K562 (cell line): ENCODE data around the gene TPPP. TPM values are rescaled to one million over a fixed set of nuclear protein-coding genes. Genes with fewer than 3 reads are reported as not detected.

Experiments used
- ATAC-seq: fragments of 200-7000 bp; cut with Tn5 transposase; 3 replicates; pipeline ENCODE4 v1.9.1; 2020; ENCODE audit warnings: moderate library complexity
- BruUV-seq: library from RNA; stranded (reverse); fragments of 400-500 nt; replicated peaks from 2 replicates; lab custom pipeline; 2021; lab: Mats Ljungman, UMichigan
- CTCF ChIA-PET: fragments of 300-600 bp; formaldehyde crosslinking; extraction: SDS; loops from one replicate; lab custom pipeline; 2021; ENCODE audit warnings: low intra/inter-chr PET ratio; lab: Yijun Ruan, JAX
- POLR2A ChIA-PET: fragments of 300-600, 350-650 bp; sonication (Branson Sonifier 250); formaldehyde crosslinking; extraction: SDS; loops from one replicate; lab custom pipeline; 2021; ENCODE audit warnings: antibody characterized with exemption, inconsistent platforms; lab: Yijun Ruan, JAX
- DNase-seq, 4 experiments: peaks; one replicate each; pipeline versions ENCODE4 v3.0.0 to v3.0.0-alpha.2; 2011 to 2018; ENCODE audit warnings: low spot score in 3 of 4, mixed read lengths in 3 of 4; ENCODE audit errors: extremely low read depth in 1 of 4
- FAIRE-seq: peaks from 2 replicates; lab custom pipeline; 2011; peaks lifted over from hg19 to GRCh38; lab: Jason Lieb, UNC
- H2AFZ ChIP-seq: 2 replicates; pipeline ENCODE4 v1.6.0; 2011; ENCODE audit warnings: low read depth, low read length, control low read depth, inconsistent platforms
- H3K27ac ChIP-seq: fragments of 200-600 bp; 3 replicates; pipeline ENCODE4 v1.8.0; 2011; ENCODE audit warnings: low read depth, mild to moderate bottlenecking, control low read depth, inconsistent platforms, low read length, moderate library complexity, mixed read lengths; ENCODE audit errors: extremely low read depth
- H3K27me3 ChIP-seq, 2 experiments: fragments of 300-600 bp in 1 of 2; 2 replicates in 1 of 2; 3 replicates in 1 of 2; pipeline versions ENCODE4 v1.6.0 to v1.8.0; 2011; ENCODE audit warnings: inconsistent platforms in 2 of 2, low read length in 2 of 2, mild to moderate bottlenecking in 1 of 2, mixed read lengths in 1 of 2, moderate library complexity in 1 of 2; ENCODE audit not compliant: control insufficient read depth in 2 of 2, insufficient read depth in 2 of 2
- H3K36me3 ChIP-seq: fragments of 300-600 bp; 3 replicates; pipeline ENCODE4 v1.8.0; 2011; ENCODE audit warnings: mild to moderate bottlenecking, low read length, inconsistent platforms; ENCODE audit not compliant: control insufficient read depth, insufficient read depth
- H3K4me1 ChIP-seq, 2 experiments: fragments of 200-600 bp in 1 of 2; replicated peaks in 1 of 2; 2 replicates in 1 of 2; 3 replicates in 1 of 2; pipeline versions ENCODE4 v1.5.1 to v1.8.0; 2011; ENCODE audit warnings: inconsistent platforms in 2 of 2, low read length in 2 of 2, mild to moderate bottlenecking in 1 of 2, mixed read lengths in 1 of 2, moderate library complexity in 1 of 2; ENCODE audit not compliant: control insufficient read depth in 2 of 2, insufficient read depth in 2 of 2
- H3K4me2 ChIP-seq: 2 replicates; pipeline ENCODE4 v1.6.1; 2011; ENCODE audit warnings: low read length, control low read depth, inconsistent platforms, mixed read lengths; ENCODE audit not compliant: insufficient read depth
- H3K4me3 ChIP-seq: fragments of 200-600 bp; sonication (generic), shearing (Covaris generic); 2 replicates; pipeline ENCODE4 v1.5.1; 2016; ENCODE audit warnings: control low read depth, inconsistent platforms
- H3K79me2 ChIP-seq: fragments of 200-600 bp; 3 replicates; pipeline ENCODE4 v1.8.0; 2011; ENCODE audit warnings: low read length, inconsistent platforms; ENCODE audit not compliant: control insufficient read depth, insufficient read depth
- H3K9ac ChIP-seq, 2 experiments: 2 replicates each; pipeline versions ENCODE4 v1.6.0 to v1.6.1; 2011; ENCODE audit warnings: low read depth in 2 of 2, low read length in 2 of 2, control low read depth in 1 of 2, inconsistent platforms in 1 of 2, mild to moderate bottlenecking in 1 of 2, mixed read lengths in 1 of 2; ENCODE audit not compliant: insufficient read depth in 1 of 2
- H3K9me1 ChIP-seq: one replicate; pipeline ENCODE4 v1.6.0; 2011; ENCODE audit warnings: inconsistent platforms, mild to moderate bottlenecking, low read length, moderate library complexity; ENCODE audit not compliant: control insufficient read depth, insufficient read depth
- H3K9me3 ChIP-seq: replicated peaks from 2 replicates; pipeline ENCODE4 v1.5.1; 2011; ENCODE audit warnings: low read depth, low read length, inconsistent platforms; ENCODE audit not compliant: control insufficient read depth, insufficient read depth
- H4K20me1 ChIP-seq: replicated peaks from 2 replicates; pipeline ENCODE4 v1.6.1; 2011; ENCODE audit warnings: low read length, inconsistent platforms, mixed read lengths; ENCODE audit not compliant: control insufficient read depth, insufficient read depth
- CHD7 ChIP-seq: fragments of 200-600 bp; sonication (generic); IDR thresholded peaks from one replicate; pipeline ENCODE4 v1.6.1; 2012; ENCODE audit warnings: mild to moderate bottlenecking, low read depth, low read length, inconsistent platforms
- ESRRA ChIP-seq: fragments of 450-650 bp; IDR thresholded peaks from 2 replicates; pipeline ENCODE4 v1.6.1; 2014; ENCODE audit warnings: low read depth, mild to moderate bottlenecking, moderate library complexity, borderline replicate concordance
- FOSL1 ChIP-seq: fragments of 200-800 bp; sonication (Bioruptor generic); conservative IDR thresholded peaks from 2 replicates; pipeline ENCODE4 v1.6.1; 2016; ENCODE audit warnings: missing genetic modification characterization, missing compliant biosample characterization
- JUND ChIP-seq, 2 experiments: IDR thresholded peaks; 2 replicates in 1 of 2; 3 replicates in 1 of 2; pipeline ENCODE4 v1.6.1; 2011; ENCODE audit warnings: borderline replicate concordance in 2 of 2, low read depth in 2 of 2, low read length in 2 of 2, improper control_type of control experiment in 1 of 2, missing biosample characterization in 1 of 2, missing genetic modification characterization in 1 of 2, missing genetic modification reagents in 1 of 2
- ZNF165 ChIP-seq: fragments of 250-450 bp; sonication (Bioruptor Pico); IDR thresholded peaks from 2 replicates; pipeline ENCODE4 v1.4.0; 2020; ENCODE audit warnings: borderline replicate concordance
- ZNF316 ChIP-seq: fragments of 450-650 bp; IDR thresholded peaks from 2 replicates; pipeline ENCODE4 v1.6.1; 2016
- WGBS: fragments of 100-300 bp; shearing (Covaris generic); methylation state at CpG from one replicate; pipeline ENCODE4 v1.1.6; 2016; ENCODE audit warnings: low coverage, mixed read lengths; ENCODE audit not compliant: insufficient coverage; ENCODE audit errors: missing lambda C conversion rate; 5-methylcytosine and 5-hydroxymethylcytosine counted together
- in situ Hi-C: fragments of 300-500 bp; cut with MboI; formaldehyde crosslinking; loops from 4 replicates; pipeline ENCODE4 v1.15.0; 2018; ENCODE audit warnings: inconsistent platforms, mixed read lengths
- intact Hi-C: fragments of 100-400 bp; cut with micrococcal nuclease; formaldehyde crosslinking; loops from 2 replicates; pipeline ENCODE4 v1.14.2; 2022
- polyA plus RNA-seq, 8 experiments: library from polyadenylated mRNA; depleted of rRNA in 4 of 8; stranded (reverse) in 5 of 8; unstranded in 3 of 8; fragments of >200 nt; fragmentation: Nextera tagmentation in 2 of 8; fragmentation: Illumina TruSeq in 1 of 8; extraction: Ambion mirVana in 2 of 8; extraction: Trizol in 1 of 8; gene quantifications; 2 replicates each; pipeline versions ENCODE4 v1.2.1 to v1.2.3, GENCODE V29; 2011 to 2014; ENCODE audit warnings: inconsistent platforms in 1 of 8, missing spikeins in 1 of 8
- total RNA-seq, 7 experiments: library from RNA; depleted of rRNA in 6 of 7; stranded (reverse); fragments of >200 nt in 6 of 7; fragmentation: Illumina TruSeq in 2 of 7; extraction: Trizol in 2 of 7; gene quantifications; 2 replicates each; pipeline versions ENCODE4 v1.2.1 to v1.2.3, GENCODE V29; 2011 to 2021; ENCODE audit warnings: low replicate concordance in 1 of 7
- TF ChIP-seq, protein P1 (sequence below): conservative IDR thresholded peaks from 2 replicates; pipeline ENCODE4 v1.6.1; 2011; ENCODE audit warnings: low read depth, mild to moderate bottlenecking, low read length; ENCODE audit not compliant: control insufficient read depth

Gene TPPP
- total and polyA plus RNA-seq, 9 of the 15 experiments (the other 6 are each of a cell fraction or from before 2014, with no cell fraction given) = 0.01 to 0.07 (median 0.03) TPM; not detected in 6

DNA sequence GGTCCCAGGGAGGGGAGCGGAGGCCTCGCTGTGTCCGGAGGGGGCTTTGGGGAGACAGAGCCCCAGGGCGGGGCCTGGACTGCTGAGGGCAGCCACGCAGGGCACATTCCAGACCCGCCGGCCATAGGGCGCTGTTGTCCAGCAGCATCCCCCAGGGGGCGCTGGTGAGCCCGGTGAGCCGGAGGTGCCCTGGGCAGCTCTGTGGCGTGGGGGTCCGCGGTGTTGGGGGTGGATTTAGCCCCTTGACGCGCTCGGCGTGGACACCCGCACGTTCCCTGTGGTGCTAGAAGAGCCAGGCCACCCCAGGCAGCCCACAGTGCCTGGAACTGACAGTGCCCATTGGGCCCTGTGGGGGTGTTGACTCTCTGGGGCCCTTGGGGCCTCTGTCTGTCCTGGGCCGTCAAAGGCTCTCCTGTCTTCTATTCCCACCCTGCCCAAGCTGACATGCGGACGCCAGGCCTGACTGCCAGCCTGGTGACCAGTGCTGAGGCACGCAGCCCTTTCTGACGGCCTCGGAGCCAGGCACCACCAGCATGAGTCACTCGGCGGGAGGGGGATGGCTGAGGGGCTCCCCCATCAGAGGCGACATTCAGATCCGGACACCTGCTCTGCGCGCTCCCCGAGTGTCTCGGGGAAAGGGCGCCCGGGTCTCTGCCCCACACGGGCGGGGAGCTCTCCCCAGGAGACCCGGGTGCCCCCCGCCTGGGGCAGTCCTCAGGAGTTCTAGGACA lies 23.9 kb downstream of the TPPP start:
- H3K9me1 ChIP-seq = no peaks in the 10 kb centered on the region
- intact Hi-C loops (no loop called here), in situ Hi-C loops (no loop called here)
- 24% methylated on average over 34 of the region's 40 CpGs for WGBS
- no peak overlapping the region for H3K4me3 ChIP-seq
- H3K4me1 ChIP-seq = peaks cover 4 to 84% of the 10 kb centered on the region in 2 experiments; a peak in 4 of 5 replicates
- H3K36me3 ChIP-seq = peaks cover 36% of the 10 kb centered on the region; the same call in 2 of the 3 replicates
- POLR2A ChIA-PET = interaction anchor here (0.6 to 1.5 kb wide), 2 partner anchors 12 to 140 kb away, joined by 3 read pairs; no protein-coding TSS in a partner anchor
- H2AFZ ChIP-seq = no peak overlapping the region
- DNase-seq (peak; percentile 63 to 76 (median 72)), ATAC-seq (peak; percentile 71), FAIRE-seq (peak; percentile 52)
- no peaks in the 10 kb centered on the region for H3K9me3 ChIP-seq
- CTCF ChIA-PET = no interaction called here
- no peaks in the 10 kb centered on the region for H3K79me2 ChIP-seq
- no peak overlapping the region for H3K4me2 ChIP-seq
- H4K20me1 ChIP-seq = peaks cover 42% of the 10 kb centered on the region
- no TSS peak for BruUV-seq
- peak overlapping the region in 1 of 2 experiments; percentile 2; a peak in 1 of 4 replicates for H3K9ac ChIP-seq
- no peaks in the 10 kb centered on the region for H3K27me3 ChIP-seq
- no peak overlapping the region for H3K27ac ChIP-seq
- TF ChIP-seq CHD7 (no peak), ZNF316 (no peak), JUND (IDR thresholded peaks at IDR 0.05; ENCODE audit: borderline replicate concordance, low read depth, low read length) (peak; percentile 28; the same call in 1 of the 2 replicates), JUND (tag; IDR thresholded peaks at IDR 0.05; ENCODE audit: borderline replicate concordance, low read depth, low read length) (no peak), FOSL1 (tag) (peak; percentile 35; the same call in 1 of the 2 replicates), ESRRA (0 out of 2 replicates have a peak, but pooled peaks have one; percentile 24), ZNF165 (CRISPR knock-in tag) (no peak)
- TF ChIP-seq, protein P1, sequence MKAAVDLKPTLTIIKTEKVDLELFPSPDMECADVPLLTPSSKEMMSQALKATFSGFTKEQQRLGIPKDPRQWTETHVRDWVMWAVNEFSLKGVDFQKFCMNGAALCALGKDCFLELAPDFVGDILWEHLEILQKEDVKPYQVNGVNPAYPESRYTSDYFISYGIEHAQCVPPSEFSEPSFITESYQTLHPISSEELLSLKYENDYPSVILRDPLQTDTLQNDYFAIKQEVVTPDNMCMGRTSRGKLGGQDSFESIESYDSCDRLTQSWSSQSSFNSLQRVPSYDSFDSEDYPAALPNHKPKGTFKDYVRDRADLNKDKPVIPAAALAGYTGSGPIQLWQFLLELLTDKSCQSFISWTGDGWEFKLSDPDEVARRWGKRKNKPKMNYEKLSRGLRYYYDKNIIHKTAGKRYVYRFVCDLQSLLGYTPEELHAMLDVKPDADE = 0 out of 2 replicates have a peak, but pooled peaks have one; percentile 42
